ENCODE measurements around the gene PTK6. TPM values are rescaled to one million over a fixed set of nuclear protein-coding genes. Genes with fewer than 3 reads are reported as not detected.

The PTK6 gene
- total RNA-seq, 1 donor from 2014 or later, result 0.10 TPM

DNA sequence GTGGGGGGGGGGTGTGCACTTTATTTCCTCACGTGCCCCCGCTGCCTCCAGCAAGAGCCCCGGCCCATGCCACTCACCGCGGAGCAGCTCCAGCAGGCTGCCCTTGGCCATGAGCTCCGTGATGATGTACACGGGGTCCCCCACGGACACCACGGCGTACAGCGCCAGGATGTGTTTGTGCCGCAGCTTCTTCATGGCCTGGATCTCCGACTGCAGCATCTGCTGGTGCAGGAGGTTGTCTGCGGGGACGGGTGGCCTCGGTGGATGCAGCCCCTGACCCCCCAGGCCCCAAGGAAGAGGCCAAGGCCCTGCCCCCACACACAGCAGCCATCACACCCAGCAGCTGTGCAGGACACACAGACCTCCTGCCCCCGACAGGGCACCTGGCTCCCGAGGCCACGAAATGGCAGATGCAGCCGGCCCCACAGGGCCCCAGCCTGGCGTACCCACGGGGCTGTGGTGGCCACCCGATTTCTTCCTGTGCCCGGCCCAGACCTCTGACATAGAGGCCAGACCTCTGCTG, 4.7 kb downstream of the PTK6 start:
- DNase-seq (ENCODE audit: low spot score), result no peak

DNA sequence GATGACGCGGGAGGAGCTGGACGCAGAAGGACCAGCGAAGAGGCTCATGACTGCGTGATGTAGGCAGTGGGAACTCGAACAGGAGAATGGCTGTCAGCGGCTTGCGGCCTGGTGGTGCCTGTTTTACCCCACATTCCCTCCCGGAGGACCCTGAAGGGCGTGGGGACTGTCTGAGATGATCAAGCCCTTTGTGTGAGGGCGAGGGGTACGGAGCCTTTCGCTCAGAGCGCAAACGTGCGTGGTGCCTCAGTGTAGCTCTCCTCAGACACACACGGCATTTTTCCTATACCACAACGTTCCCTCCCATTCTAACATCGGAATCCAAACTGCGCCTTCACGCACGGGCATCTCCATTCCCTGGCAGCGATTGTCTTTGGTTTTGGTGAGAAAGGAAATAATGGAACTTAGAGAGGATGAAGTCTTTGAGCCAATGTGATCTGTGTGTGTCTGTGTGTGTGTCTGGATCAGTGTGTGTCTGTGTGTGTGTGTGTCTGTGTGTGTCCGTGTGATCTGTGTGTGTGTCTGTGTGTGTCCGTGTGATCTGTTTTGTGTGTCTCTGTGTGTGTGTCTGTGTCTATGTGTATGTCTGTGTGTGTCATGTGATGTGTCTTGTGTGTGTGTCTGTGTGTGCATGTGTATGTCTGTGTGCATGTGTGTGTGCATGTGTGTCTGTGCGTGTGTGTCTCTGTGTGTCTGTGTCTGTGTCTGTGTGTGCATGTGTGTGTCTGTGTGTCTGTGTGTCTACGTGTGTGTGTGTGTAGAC, 5.3 kb downstream of the PTK6 start:
- DNase-seq (ENCODE audit: low spot score), result no peak

DNA sequence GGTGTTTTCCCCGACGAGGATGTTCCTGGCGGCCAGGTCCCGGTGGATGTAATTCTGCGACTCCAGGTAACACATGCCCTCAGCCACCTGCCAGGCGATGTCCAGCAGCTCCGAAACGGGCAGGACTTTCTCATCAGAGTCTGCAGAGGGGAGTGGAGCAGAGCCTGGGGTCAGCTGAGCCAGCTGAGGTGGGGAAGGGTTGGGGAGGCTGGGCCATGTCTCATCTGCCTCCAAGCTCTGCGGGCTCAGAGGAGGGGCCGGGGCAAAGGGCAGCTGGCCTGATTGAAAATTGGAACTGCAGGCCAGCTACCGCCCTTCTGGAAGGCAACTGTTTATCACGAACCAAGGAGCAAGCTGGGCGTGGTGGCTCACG, 6.4 kb downstream of the PTK6 start:
- no peak for DNase-seq (ENCODE audit: low spot score)

DNA sequence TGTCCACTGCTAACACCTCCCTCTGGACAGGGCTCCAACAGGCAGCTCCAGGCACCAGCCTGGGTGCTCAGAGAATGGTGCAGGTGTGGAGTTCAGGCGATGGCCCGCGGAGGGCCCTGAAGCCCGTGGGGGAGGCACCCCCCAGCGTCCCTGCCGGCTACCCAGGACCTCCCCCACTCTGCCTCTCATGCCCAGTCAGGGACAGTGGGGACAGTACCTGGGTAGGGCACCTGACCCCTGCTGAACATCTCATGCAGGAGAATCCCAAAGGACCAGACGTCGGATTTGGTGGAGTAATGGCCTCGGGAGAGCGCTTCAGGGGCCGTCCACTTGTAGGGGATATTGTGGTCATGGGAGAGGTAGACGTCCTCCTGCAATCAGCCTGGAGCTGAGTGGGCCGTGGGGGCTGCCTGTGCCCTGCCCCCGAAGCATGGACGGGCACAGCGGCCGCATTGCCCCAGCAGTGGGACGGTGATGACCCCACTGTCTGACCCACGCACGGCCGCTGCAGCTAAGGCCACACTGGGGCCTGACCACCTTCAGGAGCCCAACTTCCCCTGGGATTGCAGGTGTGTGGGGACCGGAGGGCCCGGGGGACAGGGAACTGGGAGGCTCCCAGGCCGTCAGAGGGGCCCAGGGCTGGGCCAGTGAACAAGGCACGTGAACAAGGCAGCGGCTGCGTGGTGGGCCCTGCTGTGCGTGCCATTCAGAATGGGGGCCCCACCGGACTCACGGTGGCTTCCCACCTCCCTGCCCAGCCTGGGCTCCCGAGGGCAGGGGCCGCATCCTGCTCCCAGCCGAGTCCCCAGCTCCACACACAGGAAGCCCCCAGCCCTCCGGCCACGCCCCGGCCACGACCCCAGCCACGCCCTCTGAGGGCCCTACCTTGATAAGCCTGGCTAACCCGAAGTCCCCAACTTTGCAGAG, 7.1 kb downstream of the PTK6 start:
- no peak for DNase-seq (ENCODE audit: low spot score)

DNA sequence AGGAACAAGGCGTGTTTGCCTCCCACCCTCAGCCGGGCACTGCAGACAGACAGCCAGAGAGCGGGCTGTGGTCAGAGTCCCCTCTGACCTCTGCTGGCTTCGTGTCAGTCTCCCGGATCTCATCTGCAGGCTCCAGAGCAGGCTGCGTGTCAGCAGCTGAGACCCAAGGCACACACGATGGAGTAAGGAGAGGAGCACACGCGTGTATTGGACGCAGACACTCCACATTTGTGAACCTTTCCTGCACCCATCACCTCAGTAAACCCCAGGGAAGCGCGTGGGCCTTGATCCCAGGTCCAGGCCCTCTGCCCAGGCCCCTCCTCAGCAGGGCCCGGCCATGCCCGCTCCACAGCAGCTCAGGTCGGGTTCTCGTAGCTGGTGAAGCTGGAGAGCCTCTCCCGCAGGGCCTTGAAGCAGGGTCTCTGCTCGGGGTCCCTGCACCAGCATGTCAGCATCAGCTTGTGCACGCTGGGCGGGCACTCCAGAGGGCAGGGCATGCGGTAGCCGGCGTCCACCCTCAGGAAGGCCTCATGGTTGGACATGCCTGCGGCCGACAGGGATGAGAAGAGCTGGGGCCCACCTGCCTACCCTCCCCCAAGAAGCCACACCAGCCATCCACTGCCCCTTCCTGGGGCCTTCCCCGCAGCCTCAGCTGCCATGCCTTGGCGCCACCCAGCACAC, 7.9 kb downstream of the PTK6 start:
- DNase-seq (ENCODE audit: low spot score), result no peak

DNA sequence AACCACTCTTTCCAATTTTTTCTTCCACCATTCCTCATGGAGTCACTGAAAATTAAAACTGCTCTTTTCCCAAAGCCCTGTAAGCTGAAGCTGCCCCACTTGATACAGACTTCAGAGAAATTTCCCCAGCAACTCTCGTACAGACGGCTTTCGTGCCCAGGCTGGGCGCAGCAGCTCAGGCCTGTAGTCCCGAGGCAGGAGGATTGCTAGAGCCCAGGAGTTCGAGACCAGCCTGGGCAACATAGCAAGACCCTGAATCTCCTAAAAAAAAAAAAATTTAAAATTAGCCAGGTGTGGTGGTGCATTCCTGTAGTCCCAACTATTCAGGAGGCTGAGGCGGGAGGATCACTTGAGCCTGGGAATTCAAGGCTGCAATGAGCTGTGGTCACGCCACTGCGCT, 10.0 kb downstream of the PTK6 start:
- DNase-seq (ENCODE audit: low spot score), result no peak

DNA sequence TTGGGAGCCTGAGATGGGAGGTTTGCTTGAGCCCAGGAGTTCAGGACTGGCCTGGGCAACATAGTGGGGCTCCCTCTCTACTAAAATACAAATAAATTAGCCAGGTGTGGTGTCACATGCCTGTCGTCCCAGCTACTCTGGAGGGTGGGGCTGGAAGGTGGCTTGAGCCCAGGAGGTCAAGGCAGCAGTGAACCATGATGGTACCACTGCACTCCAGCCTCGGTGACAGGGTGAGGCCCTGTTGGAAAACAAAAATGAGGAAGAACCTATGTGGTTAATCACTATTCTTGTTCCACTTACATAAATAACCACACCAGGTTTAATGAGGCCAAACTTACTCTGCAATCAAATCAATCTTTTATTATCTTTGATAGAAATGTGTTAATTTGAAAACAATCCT, 11.2 kb downstream of the PTK6 start:
- DNase-seq (ENCODE audit: low spot score), result no peak

DNA sequence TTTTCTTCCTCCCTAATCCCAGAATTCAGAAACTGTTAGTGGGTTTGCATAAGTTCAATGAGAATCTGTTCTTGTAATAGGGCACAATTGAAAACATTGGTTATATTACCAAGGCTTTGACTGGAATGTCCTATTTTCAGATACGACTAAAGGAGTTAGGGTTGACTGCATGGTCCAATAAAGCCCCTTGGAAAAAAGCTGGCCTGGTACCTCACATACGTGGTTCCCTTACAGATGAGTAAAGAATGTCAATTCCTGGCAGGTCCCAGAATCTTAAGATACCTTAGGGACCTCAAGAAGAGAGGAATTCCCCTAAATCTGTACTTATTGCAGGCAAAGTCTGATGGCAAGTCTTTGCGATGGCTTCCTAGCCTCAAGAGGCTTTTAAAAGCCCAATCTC, 12.0 kb downstream of the PTK6 start:
- DNase-seq (ENCODE audit: low spot score), result no peak

DNA sequence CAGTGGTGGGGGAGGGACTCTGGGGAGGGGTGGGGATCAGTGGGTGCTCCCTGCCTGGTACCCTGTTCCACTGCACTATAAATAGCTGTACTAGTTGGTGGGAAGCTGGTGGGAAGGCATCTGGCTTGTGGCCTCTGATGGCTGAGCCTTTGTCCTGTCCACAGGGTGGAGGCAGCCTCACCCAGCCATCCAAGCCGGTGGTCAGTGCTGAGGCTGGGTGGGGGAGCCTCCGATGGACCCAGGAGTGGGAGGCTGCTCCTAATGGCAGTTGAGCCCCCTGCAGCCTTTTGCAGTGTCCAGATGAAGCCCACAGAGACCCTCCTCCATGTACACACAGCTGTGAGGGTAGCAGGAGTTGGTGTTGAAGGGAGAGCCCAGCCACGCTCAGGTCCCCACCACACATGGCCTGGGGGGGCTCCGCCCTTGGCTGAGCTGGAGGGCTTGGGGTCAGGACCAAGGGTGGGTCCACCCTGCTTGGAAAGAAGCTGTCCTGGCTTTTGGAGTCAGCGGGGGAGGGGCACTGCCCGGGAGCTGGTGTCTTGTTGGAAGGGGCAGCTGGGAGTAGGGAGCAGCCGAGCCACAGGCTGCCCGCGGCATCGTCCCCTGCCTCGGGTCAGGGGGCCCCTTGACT, 14.1 kb downstream of the PTK6 start:
- DNase-seq (ENCODE audit: low spot score), result no peak

DNA sequence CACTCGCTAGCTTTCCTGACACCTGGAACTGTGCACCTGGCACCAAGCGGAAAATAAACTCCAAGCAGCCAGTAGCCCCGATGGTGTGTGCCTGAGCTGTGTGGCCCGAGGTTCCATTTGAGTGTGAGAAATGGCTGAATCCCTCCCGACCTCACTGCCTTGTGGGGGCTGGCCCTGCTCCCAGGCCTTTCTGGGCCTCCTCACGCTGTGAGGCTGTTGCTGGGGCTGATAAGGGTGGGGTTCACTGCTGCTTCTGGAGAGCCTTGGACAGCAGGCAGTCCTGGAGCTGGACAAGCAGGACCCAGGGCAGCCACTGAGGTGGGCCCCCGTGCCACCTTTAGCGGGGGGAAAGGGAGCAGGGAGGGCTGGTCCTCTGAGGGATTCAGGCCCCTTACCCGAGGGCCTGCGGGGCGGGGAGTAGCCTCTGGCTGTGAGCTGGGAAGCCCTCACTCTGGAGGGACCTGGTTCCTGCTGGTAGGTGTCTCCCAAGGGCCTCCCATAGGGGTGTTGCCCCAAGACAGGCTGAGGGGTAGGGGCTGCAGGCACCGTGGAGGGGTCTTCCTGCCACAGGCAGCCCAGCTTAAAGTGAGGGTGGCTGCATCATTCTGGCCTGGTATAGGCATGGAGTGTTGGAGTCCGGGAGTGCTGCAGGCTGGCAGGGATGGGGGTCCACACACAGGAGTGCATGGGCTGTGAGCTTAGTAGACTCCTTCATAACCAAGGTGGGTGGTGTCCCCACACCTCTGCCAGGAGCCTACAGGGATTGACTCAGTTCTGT, 14.9 kb downstream of the PTK6 start:
- DNase-seq (ENCODE audit: low spot score), result no peak

DNA sequence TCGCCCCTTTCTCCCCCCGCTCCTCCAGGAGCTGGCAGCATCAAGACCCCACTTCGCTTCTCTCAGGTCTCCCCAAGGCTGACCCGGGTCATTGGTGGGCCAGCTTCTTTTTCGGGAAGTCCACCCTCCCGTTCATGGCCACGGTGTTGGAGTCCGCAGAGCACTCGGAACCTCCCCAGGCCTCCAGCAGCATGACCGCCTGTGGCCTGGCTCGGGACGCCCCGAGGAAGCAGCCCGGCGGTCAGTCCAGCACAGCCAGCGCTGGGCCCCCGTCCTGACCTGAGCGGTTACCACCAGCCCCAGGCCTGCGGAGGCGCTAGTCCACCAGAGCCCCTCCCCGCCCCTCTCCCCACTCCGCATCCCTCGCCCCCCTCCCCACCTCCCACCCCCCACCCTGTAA, 15.6 kb downstream of the PTK6 start:
- no peak for DNase-seq (ENCODE audit: low spot score)

DNA sequence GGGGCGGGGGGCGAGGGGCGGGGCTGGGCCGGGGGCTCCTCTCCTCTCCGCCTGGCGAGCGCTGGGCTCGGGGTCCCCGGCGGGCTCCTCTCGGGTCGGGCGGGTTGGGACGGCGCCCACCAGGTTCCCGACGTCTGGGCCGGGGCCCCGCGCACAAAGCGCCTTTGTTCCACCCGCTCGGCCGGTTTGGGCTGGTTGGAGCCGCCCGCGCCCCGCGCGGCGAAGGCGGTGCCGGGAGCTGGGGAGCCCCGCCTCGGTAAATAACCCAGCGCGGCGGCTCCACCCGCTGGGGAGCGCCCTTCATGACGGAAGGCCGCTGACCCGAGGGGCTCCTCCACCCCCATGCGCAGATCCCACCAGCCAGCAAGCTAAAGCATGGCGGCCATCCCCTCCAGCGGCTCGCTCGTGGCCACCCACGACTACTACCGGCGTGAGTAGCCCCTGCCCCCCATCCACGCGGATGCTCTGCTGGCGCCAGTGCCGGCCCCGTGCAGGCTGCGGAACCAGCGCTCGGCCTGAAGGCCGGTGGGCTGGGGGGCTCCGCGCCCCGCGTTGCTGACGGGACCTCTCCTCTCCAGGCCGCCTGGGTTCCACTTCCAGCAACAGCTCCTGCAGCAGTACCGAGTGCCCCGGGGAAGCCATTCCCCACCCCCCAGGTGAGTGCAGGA, 16.1 kb downstream of the PTK6 start:
- no peak for DNase-seq (ENCODE audit: low spot score)

DNA sequence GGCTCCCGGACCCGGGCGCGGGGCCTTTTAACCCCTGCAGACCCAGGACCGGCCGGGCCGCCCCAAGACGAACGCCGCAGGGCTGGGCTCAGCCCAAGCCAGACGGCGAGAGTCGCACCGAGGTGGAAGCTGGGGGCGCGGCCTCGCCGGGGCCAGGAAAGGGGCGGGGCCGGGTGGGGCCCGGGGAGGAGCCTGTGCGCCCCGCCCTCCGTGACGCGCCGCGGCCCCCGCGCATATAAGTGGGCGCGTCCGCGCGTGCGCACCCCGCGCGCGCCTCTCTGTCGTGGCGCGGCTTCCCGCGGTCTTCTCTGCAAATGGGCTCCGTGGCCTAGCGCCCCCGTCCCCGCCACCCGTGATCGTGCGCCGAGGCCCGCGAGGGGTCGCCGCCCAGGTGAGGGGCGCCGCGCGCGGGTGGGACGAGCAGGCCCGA, 16.7 kb downstream of the PTK6 start, which contains the start of gene PPDPF:
TSS of gene PPDPF (plus strand) at position 262 of the 430 bp plus-strand sequence. CDS start 544 bp downstream, outside the sequence.
- peak; percentile 97 for DNase-seq (ENCODE audit: low spot score)

DNA sequence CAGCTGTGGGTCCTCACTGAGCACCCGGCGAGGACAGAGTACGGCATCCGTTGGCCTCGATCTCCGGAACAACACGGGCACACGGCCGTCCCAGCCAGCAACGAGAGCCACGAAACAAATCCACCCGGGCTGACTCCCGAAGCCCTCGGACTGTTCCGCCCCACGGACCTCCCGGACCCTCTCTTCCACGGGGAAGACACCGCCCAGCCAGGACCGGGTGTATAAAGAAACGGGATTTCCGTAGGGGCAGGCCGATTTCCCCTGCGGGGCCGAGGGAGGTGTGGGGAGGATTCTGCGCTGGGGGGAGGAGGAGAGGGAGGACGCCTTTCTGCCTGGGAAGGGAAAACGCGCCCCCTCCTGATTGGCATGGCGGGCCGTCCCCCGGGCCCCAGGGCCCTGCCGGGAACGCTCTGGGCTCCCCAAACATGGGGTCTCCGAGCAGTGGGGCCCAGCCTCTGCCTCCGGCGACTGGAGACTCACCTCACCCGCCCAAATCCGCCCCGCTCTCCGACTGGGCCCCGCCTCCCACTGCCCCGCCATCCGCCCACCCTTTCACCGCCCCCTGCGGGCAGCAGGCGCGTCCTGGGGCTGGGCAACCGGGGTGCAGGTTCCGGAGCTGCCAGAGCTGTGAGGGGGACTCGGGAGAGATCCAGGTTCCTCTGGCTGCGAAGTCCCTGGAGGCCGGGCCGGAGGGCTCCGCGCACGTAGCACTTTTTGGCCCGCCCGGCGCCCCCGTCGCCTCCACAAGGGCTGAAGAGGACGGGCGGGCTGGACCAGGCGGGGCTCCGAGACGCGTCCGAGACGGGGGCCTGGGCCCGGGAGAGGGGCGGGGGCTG, 17.3 kb downstream of the PTK6 start:
- DNase-seq (ENCODE audit: low spot score), result no peak

DNA sequence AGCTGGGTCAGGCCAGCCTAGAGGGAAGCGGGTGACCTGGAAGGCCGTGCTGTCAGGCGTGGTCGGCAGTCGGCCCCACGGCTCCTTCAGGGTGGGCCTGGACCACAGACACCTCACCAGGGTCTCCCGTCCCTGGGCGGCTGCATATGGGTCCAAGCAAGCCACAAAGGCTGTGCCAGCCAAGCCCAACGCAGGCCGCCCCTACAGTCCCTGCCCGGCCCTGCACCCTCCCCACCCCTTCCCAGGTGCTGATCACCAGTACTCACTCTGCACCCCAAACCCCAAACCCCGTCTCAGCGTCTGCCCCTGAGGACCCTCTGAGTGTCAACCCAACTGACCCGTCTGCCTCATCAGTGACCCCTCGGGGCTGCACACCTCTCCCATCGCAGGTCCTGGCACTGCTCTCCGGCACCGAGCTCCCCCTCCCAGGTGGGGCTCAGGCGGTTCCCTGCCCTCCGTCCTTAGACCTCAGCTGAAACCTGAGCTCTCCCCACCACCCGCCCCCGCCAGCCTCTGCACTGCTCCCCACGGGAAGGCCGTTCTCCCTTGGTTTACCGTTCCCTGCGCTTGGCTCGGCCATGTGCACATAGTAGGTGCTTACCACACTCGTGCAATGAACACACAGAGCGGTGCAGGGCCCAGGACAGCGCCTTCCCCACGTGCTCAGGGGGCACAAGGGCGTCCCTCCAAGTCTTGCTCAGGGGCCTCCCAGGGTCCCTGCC, 18.1 kb downstream of the PTK6 start:
- DNase-seq (ENCODE audit: low spot score), result no peak

DNA sequence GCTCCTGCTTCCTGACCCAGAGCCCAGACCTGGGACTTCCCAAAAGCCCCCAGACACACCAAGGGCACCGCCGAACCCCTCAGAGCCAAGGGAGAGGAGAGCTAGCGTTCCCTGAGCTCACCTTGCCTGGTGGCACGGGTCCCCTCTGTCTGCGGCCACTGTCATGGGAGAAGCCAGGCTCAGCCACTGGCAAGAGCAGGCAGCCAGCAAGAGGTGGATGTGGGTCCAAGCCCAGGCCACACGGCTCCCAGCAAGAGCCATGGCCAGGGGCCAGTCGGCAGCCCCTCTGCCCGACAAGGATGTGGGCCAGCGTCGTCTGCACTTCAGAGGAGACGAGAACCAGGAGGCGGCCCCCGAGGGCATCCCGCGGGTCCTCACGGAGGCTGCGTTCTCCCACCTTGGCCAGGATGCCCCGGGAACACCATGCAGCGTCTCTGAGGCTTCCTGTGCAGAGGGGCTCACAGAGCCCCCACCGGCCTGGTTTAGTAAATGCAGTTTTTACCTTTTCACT, 18.8 kb downstream of the PTK6 start:
- DNase-seq (ENCODE audit: low spot score), result no peak

DNA sequence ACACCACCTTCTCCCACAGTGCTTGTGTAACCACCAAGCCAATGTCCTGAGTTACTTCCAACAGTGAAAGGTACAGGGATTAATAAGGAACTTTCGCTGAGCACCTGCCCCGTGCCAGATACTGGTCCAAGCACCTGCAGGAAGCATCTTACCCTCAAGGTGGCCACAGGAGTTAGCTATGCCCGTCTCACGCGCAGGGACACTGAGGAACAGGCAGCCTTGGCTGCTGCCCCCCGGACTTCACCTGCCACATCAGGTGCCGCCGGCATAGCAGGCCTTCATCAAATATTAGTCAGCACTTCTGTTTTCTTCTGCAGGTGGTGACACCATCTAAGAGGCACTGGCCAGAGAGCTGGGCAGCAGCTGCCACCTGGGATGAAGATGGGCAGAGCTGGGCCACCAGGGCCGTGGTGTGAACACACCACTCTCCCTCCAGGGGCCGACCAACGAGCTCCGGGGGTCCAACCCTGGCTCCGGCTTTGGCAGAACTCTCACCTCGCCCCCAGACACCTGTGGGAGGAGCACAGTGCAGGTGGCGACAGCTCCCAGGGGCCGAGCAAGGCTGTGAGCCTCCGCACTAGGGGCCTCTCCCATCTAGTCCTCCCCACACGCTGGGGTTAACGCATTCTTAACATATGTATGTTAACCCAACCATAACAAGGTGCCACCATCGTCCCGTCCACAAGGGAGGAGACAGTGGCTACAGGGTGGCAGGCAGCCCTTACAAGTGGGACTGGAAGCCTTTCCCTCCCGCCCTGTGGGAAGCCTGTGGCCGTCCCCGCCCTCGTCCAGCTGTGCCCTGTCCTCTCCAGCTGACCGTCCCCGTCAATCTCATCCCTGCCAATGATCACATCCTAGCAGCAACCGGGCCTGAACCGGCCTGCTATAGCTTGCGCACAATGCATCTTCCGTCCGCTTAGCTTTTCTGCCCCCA, 19.5 kb downstream of the PTK6 start:
- DNase-seq (ENCODE audit: low spot score), result no peak

All from mesenteric fat pad (tissue), 1 donor.